HepG2 (cell line): ENCODE results near the gene CFAP61. TPM values are rescaled to one million over a fixed set of nuclear protein-coding genes. Genes with fewer than 3 reads are reported as not detected.
A peak's percentile ranks its signal among the peaks of the same experiment; 100 is the strongest.

Experiments used
- ARID3A ChIP-seq: IDR thresholded peaks from 2 replicates; pipeline ENCODE4 v1.6.1; 2012; ENCODE audit warnings: low read depth, low read length, improper control_type of control experiment
- KLF6 ChIP-seq: IDR thresholded peaks from 2 replicates; pipeline ENCODE4 v1.8.0; 2016; ENCODE audit warnings: missing biosample characterization, missing genetic modification reagents
- NPAS2 ChIP-seq: sonication (generic); formaldehyde crosslinking; IDR thresholded peaks from 2 replicates; pipeline ENCODE4 v1.8.0; 2022; ENCODE audit warnings: mild to moderate bottlenecking, missing genetic modification reagents, borderline replicate concordance
- RARA ChIP-seq: IDR thresholded peaks from 2 replicates; pipeline ENCODE4 v1.6.1; 2016; ENCODE audit warnings: missing genetic modification reagents, missing compliant biosample characterization
- TRAFD1 ChIP-seq: sonication (generic); formaldehyde crosslinking; IDR thresholded peaks from 2 replicates; pipeline ENCODE4 v1.5.1; 2020; ENCODE audit warnings: missing genetic modification reagents, mild to moderate bottlenecking, borderline replicate concordance
- ZKSCAN1 ChIP-seq: fragments of 150-350 bp; IDR thresholded peaks from 2 replicates; pipeline ENCODE4 v1.6.1; 2014; ENCODE audit warnings: low read length
- ZKSCAN8 ChIP-seq: IDR thresholded peaks from 2 replicates; pipeline ENCODE4 v1.6.1; 2016; ENCODE audit warnings: borderline replicate concordance, missing genetic modification reagents, missing compliant biosample characterization
- ZNF260 ChIP-seq: sonication (generic); formaldehyde crosslinking; IDR thresholded peaks from 2 replicates; pipeline ENCODE4 v1.4.0; 2020; ENCODE audit warnings: missing genetic modification reagents, low read depth, mild to moderate bottlenecking, borderline replicate concordance
- ZNF282 ChIP-seq: fragments of 450-650 bp; IDR thresholded peaks from 2 replicates; pipeline ENCODE4 v1.6.1; 2018; ENCODE audit not compliant: partially characterized antibody
- ZNF512 ChIP-seq: sonication (generic); formaldehyde crosslinking; IDR thresholded peaks from 2 replicates; pipeline ENCODE4 v1.4.0; 2020; ENCODE audit warnings: mild to moderate bottlenecking, missing genetic modification reagents
- ZNF570 ChIP-seq: sonication (generic); formaldehyde crosslinking; IDR thresholded peaks from 2 replicates; pipeline ENCODE4 v1.4.0; 2020; ENCODE audit warnings: mild to moderate bottlenecking, missing genetic modification reagents, borderline replicate concordance
- ZNF589 ChIP-seq: sonication (generic); formaldehyde crosslinking; conservative IDR thresholded peaks from 2 replicates; pipeline ENCODE4 v1.8.0; 2022; ENCODE audit warnings: mild to moderate bottlenecking, moderate library complexity, missing genetic modification reagents
- ZNF629 ChIP-seq: sonication (generic); formaldehyde crosslinking; conservative IDR thresholded peaks from 2 replicates; pipeline ENCODE4 v1.5.0; 2020; ENCODE audit warnings: missing genetic modification reagents
- ZNF891 ChIP-seq: sonication (generic); formaldehyde crosslinking; IDR thresholded peaks from 2 replicates; pipeline ENCODE4 v1.5.0; 2020; ENCODE audit warnings: mild to moderate bottlenecking, missing genetic modification reagents
- polyA plus RNA-seq, 8 experiments: library from polyadenylated mRNA; depleted of rRNA in 3 of 8; stranded (reverse) in 7 of 8; unstranded in 1 of 8; fragments of >200 nt; fragmentation: Illumina TruSeq in 4 of 8; extraction: Trizol in 4 of 8; gene quantifications; 2 replicates each; pipeline versions ENCODE4 v1.2.1 to v1.2.3, GENCODE V29; 2011 to 2016; ENCODE audit warnings: low read depth in 4 of 8, missing spikeins in 1 of 8, mixed read lengths in 1 of 8; ENCODE audit not compliant: insufficient read depth in 1 of 8
- total RNA-seq, 5 experiments: library from RNA; depleted of rRNA; stranded (reverse); fragments of >200 nt; fragmentation: Illumina TruSeq; extraction: Trizol; gene quantifications; 2 replicates each; pipeline ENCODE4 v1.2.3, GENCODE V29; 2016; ENCODE audit warnings: low read depth in 1 of 5
- TF ChIP-seq, protein P1 (sequence below): sonication (generic); formaldehyde crosslinking; IDR thresholded peaks from 2 replicates; pipeline ENCODE4 v1.4.0; 2020; ENCODE audit warnings: missing genetic modification reagents, borderline replicate concordance
- TF ChIP-seq, protein P2 (sequence below): IDR thresholded peaks from 2 replicates; pipeline ENCODE4 v1.6.1; 2016; ENCODE audit warnings: low read depth, control low read depth
- TF ChIP-seq, protein P3 (sequence below): IDR thresholded peaks from 2 replicates; pipeline ENCODE4 v1.6.1; 2018; ENCODE audit warnings: missing genetic modification reagents, mild to moderate bottlenecking, missing compliant biosample characterization
- TF ChIP-seq, protein P4 (sequence below): sonication (generic); formaldehyde crosslinking; conservative IDR thresholded peaks from 2 replicates; pipeline ENCODE4 v1.4.0; 2020; ENCODE audit warnings: missing genetic modification reagents

CFAP61 gene
- total and polyA plus RNA-seq, 2 of the 13 experiments (the other 11 are each of a cell fraction or from before 2014, with no cell fraction given), result 0.27 TPM; not detected in 1

GRCh38 chr20:20010639-20011500 is 41.5 kb upstream of the CFAP61 start (continued):
- TF ChIP-seq ZNF260 (CRISPR knock-in tag) (no peak), ZKSCAN1 (no peak), KLF6 (CRISPR knock-in tag) (peak; percentile 27; the same call in 1 of the 2 replicates), ARID3A (peak; percentile 93), TRAFD1 (CRISPR knock-in tag) (no peak), ZNF512 (no peak), RARA (CRISPR knock-in tag) (peak; percentile 90), ZNF570 (CRISPR knock-in tag) (no peak), ZNF629 (no peak), ZKSCAN8 (CRISPR knock-in tag) (peak; percentile 89), NPAS2 (CRISPR knock-in tag) (no peak), ZNF891 (CRISPR knock-in tag) (no peak), ZNF282 (no peak), ZNF589 (CRISPR knock-in tag) (no peak)
- TF ChIP-seq, protein P1, sequence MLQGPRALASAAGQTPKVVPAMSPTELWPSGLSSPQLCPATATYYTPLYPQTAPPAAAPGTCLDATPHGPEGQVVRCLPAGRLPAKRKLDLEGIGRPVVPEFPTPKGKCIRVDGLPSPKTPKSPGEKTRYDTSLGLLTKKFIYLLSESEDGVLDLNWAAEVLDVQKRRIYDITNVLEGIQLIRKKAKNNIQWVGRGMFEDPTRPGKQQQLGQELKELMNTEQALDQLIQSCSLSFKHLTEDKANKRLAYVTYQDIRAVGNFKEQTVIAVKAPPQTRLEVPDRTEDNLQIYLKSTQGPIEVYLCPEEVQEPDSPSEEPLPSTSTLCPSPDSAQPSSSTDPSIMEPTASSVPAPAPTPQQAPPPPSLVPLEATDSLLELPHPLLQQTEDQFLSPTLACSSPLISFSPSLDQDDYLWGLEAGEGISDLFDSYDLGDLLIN (CRISPR knock-in tag), result no peak
- TF ChIP-seq, protein P2, sequence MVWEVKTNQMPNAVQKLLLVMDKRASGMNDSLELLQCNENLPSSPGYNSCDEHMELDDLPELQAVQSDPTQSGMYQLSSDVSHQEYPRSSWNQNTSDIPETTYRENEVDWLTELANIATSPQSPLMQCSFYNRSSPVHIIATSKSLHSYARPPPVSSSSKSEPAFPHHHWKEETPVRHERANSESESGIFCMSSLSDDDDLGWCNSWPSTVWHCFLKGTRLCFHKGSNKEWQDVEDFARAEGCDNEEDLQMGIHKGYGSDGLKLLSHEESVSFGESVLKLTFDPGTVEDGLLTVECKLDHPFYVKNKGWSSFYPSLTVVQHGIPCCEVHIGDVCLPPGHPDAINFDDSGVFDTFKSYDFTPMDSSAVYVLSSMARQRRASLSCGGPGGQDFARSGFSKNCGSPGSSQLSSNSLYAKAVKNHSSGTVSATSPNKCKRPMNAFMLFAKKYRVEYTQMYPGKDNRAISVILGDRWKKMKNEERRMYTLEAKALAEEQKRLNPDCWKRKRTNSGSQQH (CRISPR knock-in tag), result peak; percentile 95
- TF ChIP-seq, protein P3, sequence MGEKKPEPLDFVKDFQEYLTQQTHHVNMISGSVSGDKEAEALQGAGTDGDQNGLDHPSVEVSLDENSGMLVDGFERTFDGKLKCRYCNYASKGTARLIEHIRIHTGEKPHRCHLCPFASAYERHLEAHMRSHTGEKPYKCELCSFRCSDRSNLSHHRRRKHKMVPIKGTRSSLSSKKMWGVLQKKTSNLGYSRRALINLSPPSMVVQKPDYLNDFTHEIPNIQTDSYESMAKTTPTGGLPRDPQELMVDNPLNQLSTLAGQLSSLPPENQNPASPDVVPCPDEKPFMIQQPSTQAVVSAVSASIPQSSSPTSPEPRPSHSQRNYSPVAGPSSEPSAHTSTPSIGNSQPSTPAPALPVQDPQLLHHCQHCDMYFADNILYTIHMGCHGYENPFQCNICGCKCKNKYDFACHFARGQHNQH, result peak; percentile 63; the same call in 1 of the 2 replicates
- TF ChIP-seq, protein P4, sequence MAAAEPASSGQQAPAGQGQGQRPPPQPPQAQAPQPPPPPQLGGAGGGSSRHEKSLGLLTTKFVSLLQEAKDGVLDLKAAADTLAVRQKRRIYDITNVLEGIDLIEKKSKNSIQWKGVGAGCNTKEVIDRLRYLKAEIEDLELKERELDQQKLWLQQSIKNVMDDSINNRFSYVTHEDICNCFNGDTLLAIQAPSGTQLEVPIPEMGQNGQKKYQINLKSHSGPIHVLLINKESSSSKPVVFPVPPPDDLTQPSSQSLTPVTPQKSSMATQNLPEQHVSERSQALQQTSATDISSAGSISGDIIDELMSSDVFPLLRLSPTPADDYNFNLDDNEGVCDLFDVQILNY, result no peak
